SK-N-SH treated with all-trans-retinoic acid at 6 μM for 48 hours (cell line): ENCODE results near the gene F2RL2.

Source experiments
- ATAC-seq: fragments of 200-7000 bp; cut with Tn5 transposase; 3 replicates; pipeline ENCODE4 v1.9.1; 2020; ENCODE audit warnings: mild to moderate bottlenecking, moderate library complexity
- ARNTL ChIP-seq: fragments of 450-650 bp; formaldehyde crosslinking; IDR thresholded peaks from 2 replicates; pipeline ENCODE4 v1.5.0; 2020; ENCODE audit warnings: low read depth, mild to moderate bottlenecking, moderate library complexity, borderline replicate concordance
- BACH2 ChIP-seq: fragments of 250-450 bp; sonication (Bioruptor Pico); IDR thresholded peaks from 2 replicates; pipeline ENCODE4 v1.9.0; 2021; ENCODE audit warnings: mild to moderate bottlenecking, borderline replicate concordance
- ESRRG ChIP-seq: fragments of 250-450 bp; sonication (Bioruptor Pico); IDR thresholded peaks from 2 replicates; pipeline ENCODE4 v1.6.1; 2021; ENCODE audit warnings: mild to moderate bottlenecking
- GLIS3 ChIP-seq: fragments of 250-450 bp; sonication (Bioruptor Pico); IDR thresholded peaks from 2 replicates; pipeline ENCODE4 v1.5.0; 2020; ENCODE audit warnings: mild to moderate bottlenecking, moderate library complexity
- ISL1 ChIP-seq: fragments of 250-450 bp; sonication (Bioruptor Pico); IDR thresholded peaks from 2 replicates; pipeline ENCODE4 v2.1.2; 2022; ENCODE audit warnings: mild to moderate bottlenecking, moderate library complexity
- OSR1 ChIP-seq: fragments of 250-450 bp; sonication (Bioruptor Pico); IDR thresholded peaks from 2 replicates; pipeline ENCODE4 v1.8.0; 2022; ENCODE audit warnings: moderate library complexity, mild to moderate bottlenecking, inconsistent platforms
- PPARA ChIP-seq: fragments of 250-450 bp; sonication (Bioruptor Pico); IDR thresholded peaks from 2 replicates; pipeline ENCODE4 v1.5.0; 2020; ENCODE audit warnings: mild to moderate bottlenecking, borderline replicate concordance
- RARB ChIP-seq: fragments of 250-450 bp; sonication (Bioruptor Pico); IDR thresholded peaks from 2 replicates; pipeline ENCODE4 v1.8.0; 2021; ENCODE audit warnings: mild to moderate bottlenecking, moderate library complexity
- SNAI2 ChIP-seq: fragments of 250-450 bp; sonication (Bioruptor Pico); IDR thresholded peaks from 2 replicates; pipeline ENCODE4 v1.5.0; 2020; ENCODE audit warnings: mild to moderate bottlenecking, moderate library complexity
- TCF4 ChIP-seq: fragments of 250-450 bp; sonication (Bioruptor Pico); IDR thresholded peaks from 2 replicates; pipeline ENCODE4 v1.8.0; 2021; ENCODE audit warnings: mild to moderate bottlenecking, moderate library complexity, borderline replicate concordance
- TOX ChIP-seq: fragments of 250-450 bp; sonication (Bioruptor Pico); IDR thresholded peaks from 2 replicates; pipeline ENCODE4 v1.8.0; 2021; ENCODE audit warnings: mild to moderate bottlenecking, moderate library complexity, borderline replicate concordance
- ZC3H10 ChIP-seq: fragments of 250-450 bp; sonication (Bioruptor Pico); IDR thresholded peaks from 2 replicates; pipeline ENCODE4 v1.5.1; 2021; ENCODE audit warnings: mild to moderate bottlenecking, moderate library complexity
- ZFP3 ChIP-seq: fragments of 250-450 bp; sonication (Bioruptor Pico); IDR thresholded peaks from 2 replicates; pipeline ENCODE4 v1.5.0; 2020; ENCODE audit warnings: mild to moderate bottlenecking, moderate library complexity
- ZFP30 ChIP-seq: fragments of 450-650 bp; formaldehyde crosslinking; IDR thresholded peaks from 2 replicates; pipeline ENCODE4 v1.5.0; 2022; ENCODE audit warnings: mild to moderate bottlenecking, moderate library complexity
- ZNF565 ChIP-seq: fragments of 450-650 bp; formaldehyde crosslinking; conservative IDR thresholded peaks from 2 replicates; pipeline ENCODE4 v1.5.0; 2020; ENCODE audit warnings: low read depth, mild to moderate bottlenecking, moderate library complexity
- ZNF70 ChIP-seq: fragments of 450-650 bp; formaldehyde crosslinking; IDR thresholded peaks from 2 replicates; pipeline ENCODE4 v1.5.0; 2020; ENCODE audit warnings: mild to moderate bottlenecking, moderate library complexity
- TF ChIP-seq, protein P1 (sequence below): fragments of 250-450 bp; sonication (Bioruptor Pico); IDR thresholded peaks from 2 replicates; pipeline ENCODE4 v1.5.0; 2020; ENCODE audit warnings: mild to moderate bottlenecking, moderate library complexity
- TF ChIP-seq, protein P2 (sequence below): fragments of 250-450 bp; sonication (Bioruptor Pico); IDR thresholded peaks from 2 replicates; pipeline ENCODE4 v1.8.0; 2021; ENCODE audit warnings: low read depth, mild to moderate bottlenecking, moderate library complexity, borderline replicate concordance
- TF ChIP-seq, protein P3 (sequence below): fragments of 250-450 bp; sonication (Bioruptor Pico); IDR thresholded peaks from 2 replicates; pipeline ENCODE4 v1.8.0; 2020; ENCODE audit warnings: mild to moderate bottlenecking, moderate library complexity, borderline replicate concordance
- TF ChIP-seq, protein P4 (sequence below): fragments of 250-450 bp; sonication (Bioruptor Pico); IDR thresholded peaks from 2 replicates; pipeline ENCODE4 v1.5.1; 2020; ENCODE audit warnings: low read depth, mild to moderate bottlenecking, moderate library complexity

The F2RL2 gene

DNA sequence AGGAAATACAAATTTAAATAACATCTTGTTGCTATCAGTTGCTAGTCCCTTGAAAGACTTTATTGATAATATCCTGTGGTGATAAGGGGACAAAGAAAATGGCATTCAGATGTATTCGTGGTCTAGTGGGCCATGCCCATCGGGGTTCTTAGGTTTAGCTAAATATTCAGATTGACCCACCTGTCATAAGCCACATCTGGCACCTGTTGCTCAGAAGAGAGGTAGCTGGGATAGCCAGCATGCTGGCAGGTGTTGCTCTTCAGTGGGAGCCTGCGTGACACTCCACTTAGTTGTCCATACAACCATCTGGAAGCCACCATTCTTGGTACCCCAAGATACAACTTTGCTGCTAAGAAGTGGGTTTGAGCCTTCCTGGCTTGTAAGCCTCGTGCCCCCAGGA is 36.7 kb downstream of the F2RL2 start:
- TF ChIP-seq RARB (CRISPR knock-in tag): no peak
- TF ChIP-seq, all 23 proteins: peak for 0
- no peak for ATAC-seq

DNA sequence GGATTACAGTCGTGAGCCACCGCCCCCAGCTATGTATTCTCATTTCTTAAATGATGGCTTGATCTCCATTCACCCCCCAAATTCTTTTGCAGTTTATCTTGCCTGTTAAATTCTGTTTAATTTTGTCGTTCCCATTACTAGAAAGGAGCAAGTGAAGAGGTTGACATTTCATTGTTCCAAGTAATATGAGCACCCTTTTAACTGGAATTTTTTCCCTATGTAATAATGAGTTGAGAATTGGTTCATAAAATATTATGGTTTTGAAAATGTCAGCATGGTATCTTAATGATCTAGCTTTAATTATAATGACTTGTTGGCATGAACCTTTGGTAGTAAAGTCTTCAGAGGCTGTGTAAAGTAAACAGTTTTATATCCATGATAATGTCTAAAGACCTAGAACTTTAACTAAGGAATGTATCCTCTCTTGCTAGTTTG is 37.4 kb downstream of the F2RL2 start:
- ATAC-seq: no peak
- TF ChIP-seq ZFP3 (CRISPR knock-in tag): no peak
- TF ChIP-seq, protein P1, sequence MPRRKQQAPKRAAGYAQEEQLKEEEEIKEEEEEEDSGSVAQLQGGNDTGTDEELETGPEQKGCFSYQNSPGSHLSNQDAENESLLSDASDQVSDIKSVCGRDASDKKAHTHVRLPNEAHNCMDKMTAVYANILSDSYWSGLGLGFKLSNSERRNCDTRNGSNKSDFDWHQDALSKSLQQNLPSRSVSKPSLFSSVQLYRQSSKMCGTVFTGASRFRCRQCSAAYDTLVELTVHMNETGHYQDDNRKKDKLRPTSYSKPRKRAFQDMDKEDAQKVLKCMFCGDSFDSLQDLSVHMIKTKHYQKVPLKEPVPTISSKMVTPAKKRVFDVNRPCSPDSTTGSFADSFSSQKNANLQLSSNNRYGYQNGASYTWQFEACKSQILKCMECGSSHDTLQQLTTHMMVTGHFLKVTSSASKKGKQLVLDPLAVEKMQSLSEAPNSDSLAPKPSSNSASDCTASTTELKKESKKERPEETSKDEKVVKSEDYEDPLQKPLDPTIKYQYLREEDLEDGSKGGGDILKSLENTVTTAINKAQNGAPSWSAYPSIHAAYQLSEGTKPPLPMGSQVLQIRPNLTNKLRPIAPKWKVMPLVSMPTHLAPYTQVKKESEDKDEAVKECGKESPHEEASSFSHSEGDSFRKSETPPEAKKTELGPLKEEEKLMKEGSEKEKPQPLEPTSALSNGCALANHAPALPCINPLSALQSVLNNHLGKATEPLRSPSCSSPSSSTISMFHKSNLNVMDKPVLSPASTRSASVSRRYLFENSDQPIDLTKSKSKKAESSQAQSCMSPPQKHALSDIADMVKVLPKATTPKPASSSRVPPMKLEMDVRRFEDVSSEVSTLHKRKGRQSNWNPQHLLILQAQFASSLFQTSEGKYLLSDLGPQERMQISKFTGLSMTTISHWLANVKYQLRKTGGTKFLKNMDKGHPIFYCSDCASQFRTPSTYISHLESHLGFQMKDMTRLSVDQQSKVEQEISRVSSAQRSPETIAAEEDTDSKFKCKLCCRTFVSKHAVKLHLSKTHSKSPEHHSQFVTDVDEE (CRISPR knock-in tag): no peak
- TF ChIP-seq BACH2 (CRISPR knock-in tag): no peak
- TF ChIP-seq RARB (CRISPR knock-in tag): no peak
- no peak for TF ChIP-seq ZC3H10
- no peak for TF ChIP-seq OSR1 (CRISPR knock-in tag)
- no peak for TF ChIP-seq TCF4 (CRISPR knock-in tag)
- no peak for TF ChIP-seq TOX (CRISPR knock-in tag)
- TF ChIP-seq ZNF70 (CRISPR knock-in tag): no peak
- TF ChIP-seq, protein P2, sequence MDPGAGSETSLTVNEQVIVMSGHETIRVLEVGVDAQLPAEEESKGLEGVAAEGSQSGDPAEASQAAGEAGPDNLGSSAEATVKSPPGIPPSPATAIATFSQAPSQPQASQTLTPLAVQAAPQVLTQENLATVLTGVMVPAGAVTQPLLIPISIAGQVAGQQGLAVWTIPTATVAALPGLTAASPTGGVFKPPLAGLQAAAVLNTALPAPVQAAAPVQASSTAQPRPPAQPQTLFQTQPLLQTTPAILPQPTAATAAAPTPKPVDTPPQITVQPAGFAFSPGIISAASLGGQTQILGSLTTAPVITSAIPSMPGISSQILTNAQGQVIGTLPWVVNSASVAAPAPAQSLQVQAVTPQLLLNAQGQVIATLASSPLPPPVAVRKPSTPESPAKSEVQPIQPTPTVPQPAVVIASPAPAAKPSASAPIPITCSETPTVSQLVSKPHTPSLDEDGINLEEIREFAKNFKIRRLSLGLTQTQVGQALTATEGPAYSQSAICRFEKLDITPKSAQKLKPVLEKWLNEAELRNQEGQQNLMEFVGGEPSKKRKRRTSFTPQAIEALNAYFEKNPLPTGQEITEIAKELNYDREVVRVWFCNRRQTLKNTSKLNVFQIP (CRISPR knock-in tag): no peak
- TF ChIP-seq ISL1 (CRISPR knock-in tag): no peak
- no peak for TF ChIP-seq PPARA (CRISPR knock-in tag)
- no peak for TF ChIP-seq ZFP30
- TF ChIP-seq GLIS3 (CRISPR knock-in tag): no peak
- TF ChIP-seq, protein P3, sequence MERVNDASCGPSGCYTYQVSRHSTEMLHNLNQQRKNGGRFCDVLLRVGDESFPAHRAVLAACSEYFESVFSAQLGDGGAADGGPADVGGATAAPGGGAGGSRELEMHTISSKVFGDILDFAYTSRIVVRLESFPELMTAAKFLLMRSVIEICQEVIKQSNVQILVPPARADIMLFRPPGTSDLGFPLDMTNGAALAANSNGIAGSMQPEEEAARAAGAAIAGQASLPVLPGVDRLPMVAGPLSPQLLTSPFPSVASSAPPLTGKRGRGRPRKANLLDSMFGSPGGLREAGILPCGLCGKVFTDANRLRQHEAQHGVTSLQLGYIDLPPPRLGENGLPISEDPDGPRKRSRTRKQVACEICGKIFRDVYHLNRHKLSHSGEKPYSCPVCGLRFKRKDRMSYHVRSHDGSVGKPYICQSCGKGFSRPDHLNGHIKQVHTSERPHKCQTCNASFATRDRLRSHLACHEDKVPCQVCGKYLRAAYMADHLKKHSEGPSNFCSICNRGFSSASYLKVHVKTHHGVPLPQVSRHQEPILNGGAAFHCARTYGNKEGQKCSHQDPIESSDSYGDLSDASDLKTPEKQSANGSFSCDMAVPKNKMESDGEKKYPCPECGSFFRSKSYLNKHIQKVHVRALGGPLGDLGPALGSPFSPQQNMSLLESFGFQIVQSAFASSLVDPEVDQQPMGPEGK (CRISPR knock-in tag): no peak
- no peak for TF ChIP-seq ARNTL (CRISPR knock-in tag)
- TF ChIP-seq, all 23 proteins: peak for 0

DNA sequence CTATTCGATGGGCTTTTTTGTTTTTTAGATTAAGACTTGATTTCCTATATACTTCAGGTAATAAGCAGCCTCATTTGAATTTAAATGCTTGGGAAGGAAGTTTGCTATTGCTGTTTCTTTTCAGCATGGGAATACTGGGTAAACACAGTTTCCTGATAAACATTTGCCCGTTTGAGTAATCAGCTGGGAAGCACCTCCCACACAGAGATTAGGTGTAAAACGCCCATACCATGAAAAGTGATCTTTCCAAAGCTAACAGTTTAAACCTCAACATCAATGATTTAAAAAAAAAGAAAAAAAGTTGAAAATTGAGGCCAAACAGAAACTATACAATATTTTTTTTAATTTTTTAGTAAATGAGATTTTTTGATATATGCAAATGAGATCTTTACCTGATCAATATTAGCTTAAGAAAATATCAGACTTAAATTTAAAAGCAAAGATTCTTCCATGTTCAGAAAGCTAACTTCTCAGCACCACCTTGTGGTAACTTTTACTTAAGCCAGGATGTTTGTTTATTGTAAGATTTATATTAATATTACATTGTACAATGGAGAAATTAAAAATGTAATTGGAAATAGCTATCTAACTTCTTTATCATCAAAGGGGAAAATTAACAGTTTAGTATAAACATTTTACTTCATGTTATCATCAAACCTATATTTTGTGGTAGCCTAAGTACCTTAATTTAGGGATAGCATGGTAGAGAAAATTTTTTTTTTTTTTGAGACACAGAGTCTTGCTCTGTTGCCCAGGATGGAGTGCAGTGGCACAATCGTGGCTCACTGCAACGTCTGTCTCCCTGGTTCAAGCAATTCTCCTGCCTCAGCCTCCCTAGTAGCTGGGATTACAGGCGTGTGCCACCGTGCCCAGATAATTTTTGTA is 39.8 kb downstream of the F2RL2 start:
- ATAC-seq: peak; percentile 58; the same call in 2 of the 3 replicates
- TF ChIP-seq ESRRG (CRISPR knock-in tag): no peak
- no peak for TF ChIP-seq OSR1 (CRISPR knock-in tag)
- no peak for TF ChIP-seq ZNF70 (CRISPR knock-in tag)
- no peak for TF ChIP-seq ARNTL (CRISPR knock-in tag)
- TF ChIP-seq, protein P1 (CRISPR knock-in tag): no peak
- no peak for TF ChIP-seq ZFP3 (CRISPR knock-in tag)
- no peak for TF ChIP-seq ZNF565 (CRISPR knock-in tag)
- TF ChIP-seq, protein P2 (CRISPR knock-in tag): no peak
- TF ChIP-seq, protein P4, sequence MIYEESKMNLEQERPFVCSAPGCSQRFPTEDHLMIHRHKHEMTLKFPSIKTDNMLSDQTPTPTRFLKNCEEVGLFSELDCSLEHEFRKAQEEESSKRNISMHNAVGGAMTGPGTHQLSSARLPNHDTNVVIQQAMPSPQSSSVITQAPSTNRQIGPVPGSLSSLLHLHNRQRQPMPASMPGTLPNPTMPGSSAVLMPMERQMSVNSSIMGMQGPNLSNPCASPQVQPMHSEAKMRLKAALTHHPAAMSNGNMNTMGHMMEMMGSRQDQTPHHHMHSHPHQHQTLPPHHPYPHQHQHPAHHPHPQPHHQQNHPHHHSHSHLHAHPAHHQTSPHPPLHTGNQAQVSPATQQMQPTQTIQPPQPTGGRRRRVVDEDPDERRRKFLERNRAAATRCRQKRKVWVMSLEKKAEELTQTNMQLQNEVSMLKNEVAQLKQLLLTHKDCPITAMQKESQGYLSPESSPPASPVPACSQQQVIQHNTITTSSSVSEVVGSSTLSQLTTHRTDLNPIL (CRISPR knock-in tag): no peak
- TF ChIP-seq PPARA (CRISPR knock-in tag): no peak
- no peak for TF ChIP-seq SNAI2 (CRISPR knock-in tag)
- TF ChIP-seq, protein P3 (CRISPR knock-in tag): no peak
